ENCODE data around the gene DOCK1.
"Not testable (repeated sequence)": the region's sequence is repeated elsewhere in the genome, so short reads cannot be mapped to it uniquely, and the experiment has no call there.

DOCK1 gene

DNA sequence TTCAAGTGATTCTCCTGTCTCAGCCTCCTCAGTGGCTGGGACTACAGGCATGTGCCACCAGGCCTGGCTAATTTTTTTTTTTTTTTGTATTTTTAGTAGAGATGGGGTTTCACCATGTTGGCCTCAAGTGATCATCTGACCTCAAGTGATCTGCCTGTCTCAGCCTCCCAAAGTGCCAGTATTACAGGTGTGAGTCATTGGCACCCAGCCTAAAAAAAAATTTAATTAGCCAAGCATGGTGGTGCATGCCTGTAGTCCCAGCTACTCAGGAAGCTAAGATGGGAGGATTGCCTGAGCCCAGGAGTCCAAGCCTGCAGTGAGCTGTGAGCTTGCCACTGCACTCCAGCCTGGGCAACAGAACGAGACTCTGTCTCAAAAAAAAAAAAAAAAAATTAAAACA lies 16.8 kb upstream of the DOCK1 start:
- H3K36me3 ChIP-seq (ENCODE audit: insufficient read depth, low read depth, low read length); H3K27ac ChIP-seq (ENCODE audit: low read length); H3K9me3 ChIP-seq (ENCODE audit: insufficient read depth, low read depth, low read length); H3K4me3 ChIP-seq (ENCODE audit: low read length); H3K4me1 ChIP-seq (ENCODE audit: insufficient read depth, low read length); H3K27me3 ChIP-seq (ENCODE audit: insufficient read depth, low read length); H3K9ac ChIP-seq (ENCODE audit: low read depth, low read length): not testable (repeated sequence)

DNA sequence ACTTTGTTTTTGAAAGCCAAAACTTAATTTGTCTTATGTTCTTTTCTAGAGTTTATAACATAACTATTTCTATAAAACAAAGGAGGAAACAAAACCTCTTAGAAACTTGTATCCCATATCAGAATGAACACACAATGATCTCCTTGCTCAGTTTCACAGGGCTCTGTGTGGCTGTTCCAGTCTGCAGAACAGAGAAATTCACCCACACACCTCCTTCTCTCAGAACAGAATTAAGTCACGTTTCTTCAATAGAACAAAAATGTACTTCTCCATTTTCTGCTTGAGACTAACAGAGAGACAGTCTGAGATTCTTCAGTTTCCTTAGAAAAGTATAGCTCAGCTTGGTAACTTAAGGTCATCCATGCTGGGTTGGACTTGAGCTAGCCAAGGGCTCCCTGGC lies 15.8 kb upstream of the DOCK1 start:
- Histone ChIP-seq H3K9ac (ENCODE audit: low read depth, low read length) (no peak overlapping the region), H3K4me1 (ENCODE audit: insufficient read depth, low read length) (no peaks in the 10 kb centered on the region), H3K9me3 (ENCODE audit: insufficient read depth, low read depth, low read length) (no peaks in the 10 kb centered on the region), H3K27ac (ENCODE audit: low read length) (no peak overlapping the region), H3K36me3 (ENCODE audit: insufficient read depth, low read depth, low read length) (no peaks in the 10 kb centered on the region), H3K4me3 (ENCODE audit: low read length) (no peak overlapping the region), H3K27me3 (ENCODE audit: insufficient read depth, low read length) (no peaks in the 10 kb centered on the region)

DNA sequence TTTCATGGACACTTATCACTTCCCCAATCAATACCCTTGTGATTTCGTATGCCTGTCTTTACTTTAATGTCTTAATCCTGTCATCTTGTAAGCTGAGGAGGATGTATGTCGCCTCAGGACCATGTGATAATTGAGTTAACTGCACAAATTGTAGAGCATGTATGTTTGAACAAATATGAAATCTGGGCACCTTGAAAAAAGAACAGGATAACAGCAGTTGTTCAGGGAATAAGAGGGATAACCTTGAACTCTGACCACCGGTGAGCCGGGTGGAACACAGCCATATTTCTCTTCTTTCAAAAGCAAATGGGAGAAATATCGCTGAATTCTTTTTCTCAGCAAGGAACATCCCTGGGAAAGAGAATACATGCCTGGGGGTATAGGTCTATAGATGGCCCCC lies 14.4 kb upstream of the DOCK1 start:
- not testable (repeated sequence) for H3K4me3 ChIP-seq (ENCODE audit: low read length); H3K9ac ChIP-seq (ENCODE audit: low read depth, low read length); H3K36me3 ChIP-seq (ENCODE audit: insufficient read depth, low read depth, low read length); H3K9me3 ChIP-seq (ENCODE audit: insufficient read depth, low read depth, low read length); H3K4me1 ChIP-seq (ENCODE audit: insufficient read depth, low read length); H3K27me3 ChIP-seq (ENCODE audit: insufficient read depth, low read length); H3K27ac ChIP-seq (ENCODE audit: low read length)

DNA sequence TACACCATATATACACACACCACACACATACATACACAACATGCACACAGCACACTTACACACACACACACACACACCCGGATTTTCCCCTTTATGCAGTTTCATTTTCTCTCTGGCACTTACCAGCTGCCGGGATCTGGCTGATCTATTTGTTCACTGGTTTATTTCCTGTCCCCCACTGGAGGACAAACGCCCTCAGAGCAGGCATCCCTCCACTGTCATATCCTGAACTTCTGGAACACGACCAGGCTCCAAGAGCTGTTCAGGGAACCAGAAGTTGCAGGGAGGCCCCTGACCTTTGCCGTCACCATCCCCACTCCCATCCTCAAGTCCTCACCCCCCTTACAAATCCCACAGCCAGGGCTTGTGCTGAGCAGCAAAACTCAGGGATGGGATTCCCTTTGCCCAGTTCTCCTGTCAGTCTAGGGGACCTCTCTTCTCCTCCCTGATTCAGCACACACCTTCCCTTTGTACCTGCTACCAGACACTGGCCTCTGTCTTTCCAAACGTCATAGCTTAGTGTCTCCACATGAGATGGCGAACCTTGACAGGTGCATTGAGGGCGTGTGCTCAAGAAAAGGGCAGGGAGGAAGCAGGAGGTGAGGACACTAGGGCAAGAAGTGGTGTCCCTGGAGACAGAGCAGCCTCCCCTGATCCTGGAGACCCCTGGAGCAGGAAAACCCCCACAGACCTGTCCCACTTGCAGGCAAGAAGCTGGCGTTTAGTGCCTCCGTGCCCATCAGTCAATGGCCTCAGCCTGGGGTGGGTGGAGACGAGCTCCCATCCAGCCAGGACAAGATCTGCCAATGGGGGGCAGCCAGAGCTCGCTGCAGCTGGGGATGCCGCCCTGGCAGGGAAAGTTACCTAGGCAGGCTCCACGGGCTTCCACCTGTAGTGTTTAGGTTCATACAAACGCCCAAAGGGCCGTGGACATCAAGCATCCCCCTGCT lies 12.7 kb upstream of the DOCK1 start:
- Histone ChIP-seq H3K27me3 (ENCODE audit: insufficient read depth, low read length) (no peaks in the 10 kb centered on the region), H3K27ac (ENCODE audit: low read length) (no peak overlapping the region), H3K9me3 (ENCODE audit: insufficient read depth, low read depth, low read length) (no peaks in the 10 kb centered on the region; the same call in 1 of the 2 replicates), H3K4me3 (ENCODE audit: low read length) (no peak overlapping the region), H3K9ac (ENCODE audit: low read depth, low read length) (no peak overlapping the region), H3K36me3 (ENCODE audit: insufficient read depth, low read depth, low read length) (no peaks in the 10 kb centered on the region), H3K4me1 (ENCODE audit: insufficient read depth, low read length) (no peaks in the 10 kb centered on the region)

DNA sequence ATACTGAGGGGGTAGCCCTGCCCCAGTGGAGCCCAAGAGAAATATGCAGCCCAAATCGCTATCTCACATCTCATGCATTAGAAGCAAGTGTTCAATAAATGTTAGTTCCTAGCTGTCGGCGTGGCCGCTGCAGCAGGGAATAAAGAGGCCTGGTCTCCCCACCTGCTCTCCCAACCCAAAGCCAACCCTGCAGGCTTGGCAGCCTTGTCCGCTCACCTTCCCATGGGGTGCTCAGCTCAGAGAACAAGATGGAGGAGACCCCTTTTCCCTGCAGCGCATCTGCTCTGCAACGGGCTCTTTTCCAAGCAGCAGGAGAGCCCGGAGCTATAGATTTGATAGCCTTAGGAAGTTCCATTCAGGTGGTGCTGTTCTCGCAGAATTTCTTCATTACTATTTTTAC lies 12.0 kb upstream of the DOCK1 start:
- H3K27me3 ChIP-seq (ENCODE audit: insufficient read depth, low read length), result no peaks in the 10 kb centered on the region
- H3K4me1 ChIP-seq (ENCODE audit: insufficient read depth, low read length), result no peaks in the 10 kb centered on the region
- H3K9ac ChIP-seq (ENCODE audit: low read depth, low read length), result no peak overlapping the region
- no peak overlapping the region for H3K4me3 ChIP-seq (ENCODE audit: low read length)
- peaks cover 5% of the 10 kb centered on the region for H3K9me3 ChIP-seq (ENCODE audit: insufficient read depth, low read depth, low read length)
- no peak overlapping the region for H3K27ac ChIP-seq (ENCODE audit: low read length)
- H3K36me3 ChIP-seq (ENCODE audit: insufficient read depth, low read depth, low read length), result no peaks in the 10 kb centered on the region

DNA sequence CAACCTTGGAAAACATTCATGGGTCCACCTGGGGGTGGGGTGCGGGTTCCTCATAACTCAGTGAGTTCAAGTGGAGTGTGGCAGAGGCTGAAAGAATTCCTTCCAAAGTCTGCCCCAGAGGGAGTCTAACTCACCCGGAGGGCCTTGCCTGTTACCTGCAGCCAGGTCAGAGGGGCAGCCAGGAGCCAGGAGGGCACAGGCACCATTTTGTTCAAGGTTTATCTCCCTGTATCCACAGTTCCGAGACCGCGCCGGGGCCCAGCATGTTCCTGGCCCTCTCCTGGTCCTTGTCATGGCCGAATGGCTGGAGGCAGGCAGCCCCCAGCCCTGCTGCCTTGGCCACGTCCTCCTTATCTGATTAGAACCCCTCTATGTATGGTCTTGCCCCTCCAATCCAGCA lies 11.4 kb upstream of the DOCK1 start:
- H3K4me1 ChIP-seq (ENCODE audit: insufficient read depth, low read length), result no peaks in the 10 kb centered on the region
- H3K36me3 ChIP-seq (ENCODE audit: insufficient read depth, low read depth, low read length), result no peaks in the 10 kb centered on the region
- H3K27me3 ChIP-seq (ENCODE audit: insufficient read depth, low read length), result no peaks in the 10 kb centered on the region
- no peak overlapping the region for H3K4me3 ChIP-seq (ENCODE audit: low read length)
- H3K27ac ChIP-seq (ENCODE audit: low read length), result no peak overlapping the region
- no peak overlapping the region for H3K9ac ChIP-seq (ENCODE audit: low read depth, low read length)
- H3K9me3 ChIP-seq (ENCODE audit: insufficient read depth, low read depth, low read length), result peaks cover 5% of the 10 kb centered on the region

DNA sequence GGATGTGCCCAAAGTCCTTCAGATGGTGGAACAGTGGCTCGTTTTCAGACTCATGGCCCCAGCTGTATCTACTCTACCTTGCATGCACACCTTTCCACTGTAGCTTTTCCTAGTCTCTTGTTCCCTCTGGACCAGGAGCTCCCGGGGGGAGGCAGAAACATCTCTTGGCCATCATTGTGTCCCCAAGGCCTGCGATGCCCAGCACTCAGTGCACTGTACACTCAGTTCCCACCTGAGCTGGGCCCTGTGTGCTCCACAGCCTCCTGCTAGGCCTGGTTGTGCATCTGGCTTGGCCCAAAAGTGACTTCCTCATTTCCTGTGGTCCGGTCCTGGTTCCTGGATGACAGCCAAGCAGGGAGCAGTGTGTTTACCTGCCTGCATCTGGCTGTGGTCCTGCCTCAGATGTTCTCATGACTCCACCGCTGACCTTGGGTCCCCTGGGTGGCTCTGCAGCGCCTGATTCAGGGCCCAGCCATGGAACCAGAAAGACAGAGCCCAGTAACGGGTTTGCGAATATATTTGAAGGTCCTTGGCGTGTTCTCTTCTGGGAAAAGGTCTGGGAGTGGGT lies 9.9 kb upstream of the DOCK1 start:
- Histone ChIP-seq H3K4me3 (ENCODE audit: low read length) (no peak overlapping the region), H3K9ac (ENCODE audit: low read depth, low read length) (no peak overlapping the region), H3K36me3 (ENCODE audit: insufficient read depth, low read depth, low read length) (peaks cover 8% of the 10 kb centered on the region; the same call in 1 of the 2 replicates), H3K27me3 (ENCODE audit: insufficient read depth, low read length) (no peaks in the 10 kb centered on the region), H3K9me3 (ENCODE audit: insufficient read depth, low read depth, low read length) (peaks cover 14% of the 10 kb centered on the region), H3K4me1 (ENCODE audit: insufficient read depth, low read length) (no peaks in the 10 kb centered on the region), H3K27ac (ENCODE audit: low read length) (no peak overlapping the region)

DNA sequence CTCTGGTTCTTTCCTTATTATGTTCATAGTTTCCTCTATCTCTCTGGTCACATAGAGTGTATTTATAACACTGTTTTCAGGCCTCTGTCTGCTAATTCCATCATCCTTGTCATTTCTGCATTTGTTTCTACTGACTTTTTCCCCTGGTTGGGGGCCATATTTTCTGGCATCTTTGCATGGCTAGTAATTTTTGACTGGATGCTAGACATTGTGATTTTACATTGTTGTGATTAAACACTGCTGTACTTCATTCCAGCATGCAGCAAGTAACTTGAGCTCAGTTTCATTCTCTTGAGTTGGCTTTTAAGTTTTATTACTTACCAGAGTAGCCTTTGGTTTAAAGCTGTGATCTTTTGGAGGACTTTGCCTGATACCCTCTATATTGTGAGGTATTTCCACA lies 6.8 kb upstream of the DOCK1 start:
- H3K36me3 ChIP-seq (ENCODE audit: insufficient read depth, low read depth, low read length), result peaks cover 26% of the 10 kb centered on the region; the same call in 1 of the 2 replicates

DNA sequence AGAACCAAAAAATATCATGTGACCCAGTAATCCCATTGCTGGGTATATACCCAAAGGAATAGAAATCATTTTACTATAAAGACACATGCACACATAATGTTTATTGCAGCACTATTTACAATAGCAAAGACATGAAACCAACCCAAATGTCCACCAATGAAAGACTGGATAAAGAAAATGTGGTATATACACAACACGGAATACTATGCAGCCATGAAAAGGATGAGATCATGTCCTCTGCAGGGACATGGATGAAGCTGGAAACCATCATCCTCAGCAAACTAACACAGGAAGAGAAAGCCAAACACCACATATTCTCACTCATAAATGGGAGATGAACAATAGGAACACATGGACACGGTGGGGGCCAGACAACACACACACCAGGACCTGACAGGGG lies 5.7 kb upstream of the DOCK1 start:
- not testable (repeated sequence) for H3K4me3 ChIP-seq (ENCODE audit: low read length); H3K27ac ChIP-seq (ENCODE audit: low read length)

More for the DNA sequence above, 6.8 kb upstream of the DOCK1 start:
- H3K9me3 ChIP-seq (ENCODE audit: insufficient read depth, low read depth, low read length), result peaks cover 14% of the 10 kb centered on the region
- H3K27me3 ChIP-seq (ENCODE audit: insufficient read depth, low read length), result no peaks in the 10 kb centered on the region
- H3K27ac ChIP-seq (ENCODE audit: low read length), result no peak overlapping the region
- no peak overlapping the region for H3K9ac ChIP-seq (ENCODE audit: low read depth, low read length)
- no peak overlapping the region for H3K4me3 ChIP-seq (ENCODE audit: low read length)
- no peaks in the 10 kb centered on the region for H3K4me1 ChIP-seq (ENCODE audit: insufficient read depth, low read length)

DNA sequence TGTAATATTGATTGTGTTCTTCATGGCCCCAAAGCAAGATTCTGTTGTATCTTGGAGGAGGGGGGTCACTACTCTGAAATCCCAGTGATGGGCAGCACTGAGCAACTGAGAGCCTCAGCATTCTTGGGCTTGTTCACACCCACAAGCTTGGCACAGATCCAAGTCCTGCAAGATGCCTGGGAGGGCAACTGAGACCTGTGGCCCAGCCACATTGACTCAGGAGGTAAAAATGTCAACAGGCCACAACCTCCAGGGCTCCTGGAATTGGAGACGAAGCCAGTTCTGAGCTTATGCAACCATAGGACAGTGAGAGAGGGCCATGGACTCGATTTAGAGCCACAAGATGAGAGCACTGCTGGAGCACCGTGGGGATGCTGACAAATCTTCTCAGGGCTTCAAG lies 3.1 kb upstream of the DOCK1 start:
- H3K36me3 ChIP-seq (ENCODE audit: insufficient read depth, low read depth, low read length), result peaks cover 30% of the 10 kb centered on the region; the same call in 1 of the 2 replicates
- H3K9me3 ChIP-seq (ENCODE audit: insufficient read depth, low read depth, low read length), result peaks cover 14% of the 10 kb centered on the region
- H3K9ac ChIP-seq (ENCODE audit: low read depth, low read length), result no peak overlapping the region
- H3K4me1 ChIP-seq (ENCODE audit: insufficient read depth, low read length), result peaks cover 5% of the 10 kb centered on the region; the same call in 1 of the 2 replicates
- no peaks in the 10 kb centered on the region; the same call in 1 of the 2 replicates for H3K27me3 ChIP-seq (ENCODE audit: insufficient read depth, low read length)
- H3K4me3 ChIP-seq (ENCODE audit: low read length), result no peak overlapping the region
- H3K27ac ChIP-seq (ENCODE audit: low read length), result no peak overlapping the region

More for the DNA sequence above, 5.7 kb upstream of the DOCK1 start:
- H3K4me1 ChIP-seq (ENCODE audit: insufficient read depth, low read length); H3K27me3 ChIP-seq (ENCODE audit: insufficient read depth, low read length); H3K9ac ChIP-seq (ENCODE audit: low read depth, low read length): not testable (repeated sequence)
- H3K36me3 ChIP-seq (ENCODE audit: insufficient read depth, low read depth, low read length), result peaks cover 30% of the 10 kb centered on the region; the same call in 1 of the 2 replicates
- peaks cover 14% of the 10 kb centered on the region for H3K9me3 ChIP-seq (ENCODE audit: insufficient read depth, low read depth, low read length)

DNA sequence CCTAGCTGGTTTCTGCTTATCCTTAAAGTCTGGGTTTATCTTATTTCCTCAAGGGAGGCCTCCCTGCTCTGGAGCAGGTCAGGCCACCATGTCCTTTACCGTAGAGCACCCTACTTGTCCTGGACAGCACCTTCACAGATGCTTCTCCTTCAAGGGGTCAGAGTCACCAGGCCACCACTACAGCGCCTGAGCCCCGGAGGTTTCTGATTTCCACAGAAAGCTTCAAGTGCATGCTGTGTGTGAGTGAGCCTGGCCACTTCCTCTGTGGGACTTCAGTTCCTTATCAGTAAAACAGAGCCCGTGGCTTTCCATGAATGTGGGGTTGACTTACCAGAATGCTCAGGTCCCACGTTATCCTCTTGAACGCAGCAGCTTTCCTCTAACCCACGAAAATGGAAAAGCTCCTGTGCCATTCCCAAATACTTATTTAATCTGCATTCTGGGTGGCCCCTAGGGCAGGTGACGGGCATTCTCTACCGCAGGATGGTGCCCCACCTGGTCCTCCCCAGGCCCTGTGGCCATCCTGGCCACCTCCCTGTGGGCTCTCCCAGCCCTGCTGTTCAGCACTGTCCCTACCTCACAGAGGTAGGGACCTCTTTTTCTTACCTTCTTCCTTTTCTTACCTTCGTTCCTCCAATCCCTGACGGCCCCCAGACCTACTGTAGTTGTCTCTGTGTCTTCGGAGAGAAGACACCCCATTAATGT lies 1.4 kb upstream of the DOCK1 start:
- no peaks in the 10 kb centered on the region; the same call in 1 of the 2 replicates for H3K27me3 ChIP-seq (ENCODE audit: insufficient read depth, low read length)
- peaks cover 9% of the 10 kb centered on the region for H3K9me3 ChIP-seq (ENCODE audit: insufficient read depth, low read depth, low read length)
- H3K4me3 ChIP-seq (ENCODE audit: low read length), result peak overlapping the region; percentile 74; the same call in 1 of the 2 replicates
- peak overlapping the region; percentile 65; the same call in 1 of the 2 replicates for H3K9ac ChIP-seq (ENCODE audit: low read depth, low read length)
- no peak overlapping the region for H3K27ac ChIP-seq (ENCODE audit: low read length)
- peaks cover 6% of the 10 kb centered on the region; the same call in 1 of the 2 replicates for H3K4me1 ChIP-seq (ENCODE audit: insufficient read depth, low read length)
- H3K36me3 ChIP-seq (ENCODE audit: insufficient read depth, low read depth, low read length), result peaks cover 30% of the 10 kb centered on the region; the same call in 1 of the 2 replicates

All from iPS-20b (cell line).